ENCODE data around the gene ITPRIPL1.
A peak's percentile ranks its signal among the peaks of the same experiment; 100 is the strongest.

Gene ITPRIPL1

DNA sequence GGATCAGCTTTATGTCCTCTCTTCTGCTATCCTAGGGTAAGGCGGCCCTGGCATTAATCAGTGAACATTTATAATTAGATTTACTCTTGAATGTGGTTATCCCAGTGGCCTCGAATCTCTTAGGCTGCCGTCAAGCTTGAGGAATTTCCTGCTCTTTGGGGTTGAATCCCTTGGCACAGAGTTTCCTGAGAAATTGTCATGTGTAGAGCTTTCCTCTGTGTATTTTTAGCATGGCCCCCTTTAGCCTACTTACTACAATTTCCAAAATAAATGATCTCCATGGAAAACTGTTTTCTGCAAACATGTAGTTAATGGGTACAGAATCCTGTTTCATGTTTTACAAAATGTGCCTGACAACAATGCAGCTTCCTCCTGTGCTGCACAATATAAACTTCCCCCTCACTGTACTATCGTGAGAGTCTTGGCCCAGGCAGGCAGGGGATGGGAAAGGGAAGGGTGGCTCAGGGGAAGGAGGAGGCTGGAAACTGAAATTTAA lies 28.5 kb downstream of the ITPRIPL1 start:
- H3K4me3 Mint-ChIP-seq, result no peak overlapping the region
- no peak for DNase-seq
- no peaks in the 10 kb centered on the region for H3K9me3 Mint-ChIP-seq
- H3K36me3 Mint-ChIP-seq, result peaks cover 58% of the 10 kb centered on the region
- no peaks in the 10 kb centered on the region for H3K27me3 Mint-ChIP-seq
- H3K4me1 Mint-ChIP-seq, result no peaks in the 10 kb centered on the region
- H3K27ac Mint-ChIP-seq, result no peak overlapping the region
- CTCF ChIA-PET, result no interaction called here

- Mint-ChIP-seq H3K9me3 (no peaks in the 10 kb centered on the region), H3K4me1 (no peaks in the 10 kb centered on the region), H3K27me3 (no peaks in the 10 kb centered on the region), H3K27ac (no peak overlapping the region), H3K36me3 (peaks cover 59% of the 10 kb centered on the region), H3K4me3 (no peak overlapping the region)
- DNase-seq, result no peak
- CTCF ChIA-PET, result no interaction called here
Observed at GRCh38 chr2:96354492-96354891, 29.4 kb downstream of the ITPRIPL1 start.

DNA sequence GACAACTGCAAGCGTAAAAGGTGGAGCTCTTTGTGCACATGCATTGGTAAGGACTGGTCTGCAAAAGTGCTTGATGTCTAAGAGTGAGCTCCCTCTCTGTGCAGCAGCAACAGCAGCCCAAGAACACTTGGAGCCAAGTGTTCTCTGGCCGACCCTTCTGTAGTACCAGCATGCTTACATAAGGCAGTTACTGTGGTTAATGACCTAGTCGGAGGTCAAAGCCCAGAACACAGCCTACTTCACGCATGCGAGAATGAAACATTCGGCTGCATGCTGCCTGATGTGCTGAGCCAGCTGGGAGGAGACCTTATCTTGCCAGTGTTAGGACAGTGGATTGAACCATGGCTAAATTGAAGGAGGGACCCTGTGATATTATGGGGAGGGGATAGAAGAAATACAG lies 31.8 kb downstream of the ITPRIPL1 start:
- Mint-ChIP-seq H3K27me3 (no peaks in the 10 kb centered on the region), H3K4me3 (no peak overlapping the region), H3K4me1 (no peaks in the 10 kb centered on the region), H3K36me3 (peaks cover 59% of the 10 kb centered on the region), H3K9me3 (no peaks in the 10 kb centered on the region), H3K27ac (no peak overlapping the region)
- no peak for DNase-seq
- CTCF ChIA-PET, result interaction anchor here (1.2 kb wide), 1 partner anchor 156 kb away, joined by 3 read pairs; no protein-coding TSS in a partner anchor

- H3K4me1 Mint-ChIP-seq, result no peaks in the 10 kb centered on the region
- no peak overlapping the region for H3K4me3 Mint-ChIP-seq
- H3K36me3 Mint-ChIP-seq, result peaks cover 60% of the 10 kb centered on the region
- H3K9me3 Mint-ChIP-seq, result no peaks in the 10 kb centered on the region
- peak; percentile 59 for DNase-seq
- CTCF ChIA-PET, result no interaction called here
- H3K27ac Mint-ChIP-seq, result no peak overlapping the region
- no peaks in the 10 kb centered on the region for H3K27me3 Mint-ChIP-seq
Observed at GRCh38 chr2:96359310-96359709, 34.2 kb downstream of the ITPRIPL1 start.

- no peak for DNase-seq
- Mint-ChIP-seq H3K4me1 (no peaks in the 10 kb centered on the region), H3K4me3 (no peak overlapping the region), H3K27ac (no peak overlapping the region), H3K27me3 (no peaks in the 10 kb centered on the region), H3K36me3 (peaks cover 57% of the 10 kb centered on the region), H3K9me3 (no peaks in the 10 kb centered on the region)
- CTCF ChIA-PET, result interaction anchor here (1.1 kb wide), 1 partner anchor 149 kb away, joined by 3 read pairs; no protein-coding TSS in a partner anchor
Observed at GRCh38 chr2:96359866-96360265, 34.7 kb downstream of the ITPRIPL1 start.

- Mint-ChIP-seq H3K4me3 (no peak overlapping the region), H3K4me1 (no peaks in the 10 kb centered on the region), H3K27me3 (no peaks in the 10 kb centered on the region), H3K27ac (no peak overlapping the region), H3K9me3 (no peaks in the 10 kb centered on the region), H3K36me3 (peaks cover 65% of the 10 kb centered on the region)
- DNase-seq, result no peak
- CTCF ChIA-PET, result interaction anchor here (0.7 kb wide), 1 partner anchor 147 kb away, joined by 3 read pairs; no protein-coding TSS in a partner anchor
Observed at GRCh38 chr2:96361751-96362150, 36.6 kb downstream of the ITPRIPL1 start.

DNA sequence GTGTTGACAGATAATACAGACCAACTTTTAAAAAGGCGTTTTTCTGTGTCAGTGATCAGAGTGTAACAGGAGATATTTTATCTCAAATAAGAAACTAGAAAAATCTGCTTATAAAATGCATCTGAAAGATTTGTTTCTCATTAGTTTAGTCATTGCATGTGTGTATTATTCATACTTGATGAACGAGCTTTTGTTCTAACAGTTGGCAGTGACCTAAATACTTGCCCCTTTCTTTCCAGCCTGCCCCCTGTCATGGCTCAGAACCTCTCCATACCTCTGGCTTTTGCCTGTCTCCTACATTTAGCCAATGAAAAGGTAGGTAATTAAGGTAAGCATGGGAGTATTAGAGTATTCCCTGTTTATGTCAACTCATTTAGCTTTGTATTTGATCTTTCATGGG lies 44.1 kb downstream of the ITPRIPL1 start:
- H3K36me3 Mint-ChIP-seq, result peaks cover 69% of the 10 kb centered on the region
- H3K4me3 Mint-ChIP-seq, result no peak overlapping the region
- no peaks in the 10 kb centered on the region for H3K4me1 Mint-ChIP-seq
- no peaks in the 10 kb centered on the region for H3K27me3 Mint-ChIP-seq
- no peaks in the 10 kb centered on the region for H3K9me3 Mint-ChIP-seq
- no peak for DNase-seq
- CTCF ChIA-PET, result interaction anchor here (1.7 to 1.8 kb wide), 2 partner anchors 11 to 38 kb away, joined by 4 to 5 read pairs; no protein-coding TSS in a partner anchor
- H3K27ac Mint-ChIP-seq, result no peak overlapping the region

- CTCF ChIA-PET, result no interaction called here
- DNase-seq, result no peak
- Mint-ChIP-seq H3K27ac (no peak overlapping the region), H3K4me3 (no peak overlapping the region), H3K27me3 (peaks cover under 1% of the 10 kb centered on the region), H3K36me3 (peaks cover 52% of the 10 kb centered on the region), H3K9me3 (peaks cover 19% of the 10 kb centered on the region), H3K4me1 (no peaks in the 10 kb centered on the region)
Observed at GRCh38 chr2:96374211-96374951, 49.3 kb downstream of the ITPRIPL1 start.
